ENCODE measurements around the gene ENTREP3. TPM values are rescaled to one million over a fixed set of nuclear protein-coding genes. Genes with fewer than 3 reads are reported as not detected.
"Not testable (repeated sequence)": the region's sequence is repeated elsewhere in the genome, so short reads cannot be mapped to it uniquely, and the experiment has no call there.

Gene ENTREP3
- total and polyA plus RNA-seq, 10 donors, result 6.5 to 19.3 (median 11.9) TPM

GRCh38 chr1:155232001-155232978, 23.0 kb downstream of the ENTREP3 start:
- H3K27me3 ChIP-seq (replicated peaks in 1 of 7); H3K4me3 ChIP-seq; DNase-seq; H3K9me3 ChIP-seq; intact Hi-C loops (cut with DNase I; ENCODE audit: low total_unique reads): not testable (repeated sequence)
- peak overlapping the region in 5 of 8 donors; percentile 46 to 64 (median 61) for H3K27ac ChIP-seq
- H3K4me1 ChIP-seq, result peaks cover 0 to 30% (median 6%) of the 10 kb centered on the region in 6 donors
- TF ChIP-seq POLR2AphosphoS5 (IDR thresholded peaks at IDR 0.05), result peak in 2 of 3 donors; percentile 12 to 41
- H3K36me3 ChIP-seq, result peaks cover 0 to 23% (median 17%) of the 10 kb centered on the region in 6 donors
- 69 to 72% (median 70%) methylated on average over 11 to 13 of the region's 13 CpGs for WGBS, 5 donors

DNA sequence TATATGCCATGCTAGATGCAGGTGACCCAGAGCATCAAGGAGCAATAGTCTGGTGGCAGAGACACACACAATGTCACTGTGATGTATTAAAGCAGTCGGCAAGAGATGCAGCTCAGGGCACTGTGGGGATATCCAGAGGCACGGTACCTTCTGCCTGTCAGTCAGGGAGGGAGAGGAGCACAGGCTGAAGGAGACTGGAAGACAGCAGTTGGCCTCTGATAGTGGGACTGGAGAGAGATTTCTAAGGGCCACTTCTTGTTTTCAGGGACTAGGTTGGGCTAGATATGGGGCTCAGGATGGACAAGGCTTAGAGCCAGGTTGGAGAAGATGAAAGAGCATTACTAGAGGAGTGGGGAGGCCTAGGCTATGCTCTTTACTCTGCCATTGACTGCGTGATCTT, 24.0 kb downstream of the ENTREP3 start:
- intact Hi-C loops (cut with DNase I; ENCODE audit: low total_unique reads); H3K9me3 ChIP-seq; DNase-seq; H3K27me3 ChIP-seq (replicated peaks in 1 of 7); H3K4me3 ChIP-seq: not testable (repeated sequence)
- peaks cover 0 to 31% (median 12%) of the 10 kb centered on the region in 6 donors for H3K4me1 ChIP-seq
- peaks cover 0 to 13% (median 8%) of the 10 kb centered on the region in 6 donors for H3K36me3 ChIP-seq
- H3K27ac ChIP-seq, result peak overlapping the region in 2 of 8 donors; percentile 53 to 61
- 58 to 89% (median 76%) methylated on average over 3 of the region's 3 CpGs for WGBS, 5 donors

GRCh38 chr1:155228096-155228427, 27.2 kb downstream of the ENTREP3 start:
- 50 to 72% (median 56%) methylated on average over 9 of the region's 9 CpGs for WGBS, 5 donors
- peak overlapping the region; percentile 52 to 81 (median 62) for H3K4me3 ChIP-seq
- H3K9me3 ChIP-seq, result no peaks in the 10 kb centered on the region
- intact Hi-C loops (cut with DNase I; ENCODE audit: low total_unique reads), result loop anchor here (10.0 kb wide), 1 partner anchor 53 kb away; the partner anchor contains the start of genes KRTCAP2 and TRIM46
- H3K27me3 ChIP-seq (replicated peaks in 1 of 7), result no peaks in the 10 kb centered on the region
- DNase-seq, result no peak
- H3K4me1 ChIP-seq, result peaks cover 7 to 61% (median 41%) of the 10 kb centered on the region in 6 donors
- no peak for TF ChIP-seq POLR2A (IDR thresholded peaks at IDR 0.05)
- TF ChIP-seq, protein P1, sequence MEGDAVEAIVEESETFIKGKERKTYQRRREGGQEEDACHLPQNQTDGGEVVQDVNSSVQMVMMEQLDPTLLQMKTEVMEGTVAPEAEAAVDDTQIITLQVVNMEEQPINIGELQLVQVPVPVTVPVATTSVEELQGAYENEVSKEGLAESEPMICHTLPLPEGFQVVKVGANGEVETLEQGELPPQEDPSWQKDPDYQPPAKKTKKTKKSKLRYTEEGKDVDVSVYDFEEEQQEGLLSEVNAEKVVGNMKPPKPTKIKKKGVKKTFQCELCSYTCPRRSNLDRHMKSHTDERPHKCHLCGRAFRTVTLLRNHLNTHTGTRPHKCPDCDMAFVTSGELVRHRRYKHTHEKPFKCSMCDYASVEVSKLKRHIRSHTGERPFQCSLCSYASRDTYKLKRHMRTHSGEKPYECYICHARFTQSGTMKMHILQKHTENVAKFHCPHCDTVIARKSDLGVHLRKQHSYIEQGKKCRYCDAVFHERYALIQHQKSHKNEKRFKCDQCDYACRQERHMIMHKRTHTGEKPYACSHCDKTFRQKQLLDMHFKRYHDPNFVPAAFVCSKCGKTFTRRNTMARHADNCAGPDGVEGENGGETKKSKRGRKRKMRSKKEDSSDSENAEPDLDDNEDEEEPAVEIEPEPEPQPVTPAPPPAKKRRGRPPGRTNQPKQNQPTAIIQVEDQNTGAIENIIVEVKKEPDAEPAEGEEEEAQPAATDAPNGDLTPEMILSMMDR (IDR thresholded peaks at IDR 0.05 in 8 of 11, conservative IDR thresholded peaks at IDR 0.05 in 3 of 11), result no peak
- TF ChIP-seq POLR2AphosphoS5 (IDR thresholded peaks at IDR 0.05), result no peak
- peak overlapping the region; percentile 71 to 90 (median 90) for H3K27ac ChIP-seq
- no peaks in the 10 kb centered on the region for H3K36me3 ChIP-seq

DNA sequence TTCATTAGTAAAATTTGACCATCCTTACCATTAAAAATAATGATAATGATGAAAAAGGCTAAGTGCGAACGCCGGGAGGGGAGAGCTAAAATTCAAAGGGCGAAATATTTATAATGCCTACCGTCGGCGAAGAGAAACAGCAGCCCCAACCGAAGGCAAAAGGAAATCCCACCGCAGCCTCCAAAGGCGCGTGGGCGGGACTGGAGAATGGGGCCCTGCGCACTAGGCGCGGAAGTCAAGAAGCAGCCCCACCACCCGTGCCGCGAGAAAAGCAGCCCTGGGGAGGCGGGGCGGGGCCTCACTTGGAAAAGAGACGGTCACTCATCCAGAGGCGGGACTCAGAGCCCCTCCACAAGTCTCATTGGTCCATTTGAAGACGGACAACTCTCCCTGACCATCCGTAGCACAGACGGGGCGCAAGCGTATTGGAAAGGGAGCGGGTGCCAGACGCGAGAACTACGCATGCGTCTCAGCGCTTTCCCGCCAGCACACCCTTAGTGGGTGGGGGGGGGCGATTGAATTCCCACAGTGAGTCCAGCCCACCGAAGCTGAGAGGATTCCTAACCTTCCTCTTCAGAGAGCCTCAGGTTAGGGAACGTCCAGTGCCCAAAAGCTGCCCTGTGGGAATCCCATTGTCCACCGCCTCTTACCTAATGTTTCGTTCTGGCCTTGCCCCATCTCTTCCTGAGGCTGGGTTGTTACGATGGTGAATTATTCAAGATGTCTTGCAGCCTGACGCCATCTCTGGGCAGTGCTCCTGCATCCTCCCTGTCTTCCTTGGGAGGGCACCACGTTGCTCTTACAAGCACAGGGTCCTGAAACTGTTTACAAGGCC, 27.8 kb downstream of the ENTREP3 start:
- intact Hi-C loops (cut with DNase I; ENCODE audit: low total_unique reads), result loop anchor here (10.0 kb wide), 1 partner anchor 53 kb away; the partner anchor contains the start of genes KRTCAP2 and TRIM46
- 0 to 1% (median 1%) methylated on average over 39 to 42 of the region's 42 CpGs for WGBS, 5 donors
- no peaks in the 10 kb centered on the region for H3K27me3 ChIP-seq (replicated peaks in 1 of 7)
- TF ChIP-seq POLR2A (IDR thresholded peaks at IDR 0.05) (peak in 2 of 3 donors; percentile 36 to 57), POLR2AphosphoS5 (IDR thresholded peaks at IDR 0.05) (peak; percentile 91 to 95 (median 91))
- TF ChIP-seq, protein P1 (IDR thresholded peaks at IDR 0.05 in 8 of 11, conservative IDR thresholded peaks at IDR 0.05 in 3 of 11), result peak in 2 of 11 experiments; percentile 13 to 20
- no peaks in the 10 kb centered on the region for H3K9me3 ChIP-seq
- peaks cover 7 to 64% (median 47%) of the 10 kb centered on the region in 6 donors for H3K4me1 ChIP-seq
- peak overlapping the region; percentile 52 to 81 (median 62) for H3K4me3 ChIP-seq
- H3K27ac ChIP-seq, result peak overlapping the region; percentile 71 to 90 (median 90)
- DNase-seq, result peak; percentile 98
- no peaks in the 10 kb centered on the region for H3K36me3 ChIP-seq
